Ovary (tissue), 3 donors: ENCODE measurements around the gene APBB2.

Experiments used
- CTCF ChIP-seq, 3 donors: fragments of 450-650 bp in 2 of 3; fragments of 200-600 bp in 1 of 3; IDR thresholded peaks; one replicate each; pipeline versions ENCODE4 v1.5.1 to v1.8.0; 2016 to 2022; ENCODE audit warnings: antibody characterized with exemption in 3 of 3, mild to moderate bottlenecking in 1 of 3
- POLR2A ChIP-seq: fragments of 450-650 bp; IDR thresholded peaks from one replicate; pipeline ENCODE4 v1.6.1; 2017; ENCODE audit warnings: antibody characterized with exemption, mild to moderate bottlenecking, moderate library complexity
- donor health status: DM: no; HTN: no; CAD: no.

- TF ChIP-seq CTCF (IDR thresholded peaks at IDR 0.05) (no peak), POLR2A (no peak)
These were observed 8.4 kb downstream of the APBB2 start for GRCh38 chr4:41205854-41206460.
